B cell (primary cell): Measurements from ENCODE around the gene PKP1.

Experiments
- EZH2 ChIP-seq: IDR thresholded peaks from 2 replicates; pipeline ENCODE4 v1.6.1; 2012; ENCODE audit warnings: borderline replicate concordance, low read depth, mild to moderate bottlenecking, moderate library complexity, low read length; ENCODE audit not compliant: insufficient read depth, poor library complexity, severe bottlenecking
- TF ChIP-seq, protein P1 (sequence below): fragments of 200-600 bp; IDR thresholded peaks from one replicate; pipeline ENCODE4 v1.8.0; 2022; ENCODE audit warnings: antibody characterized with exemption, mild to moderate bottlenecking

DNA sequence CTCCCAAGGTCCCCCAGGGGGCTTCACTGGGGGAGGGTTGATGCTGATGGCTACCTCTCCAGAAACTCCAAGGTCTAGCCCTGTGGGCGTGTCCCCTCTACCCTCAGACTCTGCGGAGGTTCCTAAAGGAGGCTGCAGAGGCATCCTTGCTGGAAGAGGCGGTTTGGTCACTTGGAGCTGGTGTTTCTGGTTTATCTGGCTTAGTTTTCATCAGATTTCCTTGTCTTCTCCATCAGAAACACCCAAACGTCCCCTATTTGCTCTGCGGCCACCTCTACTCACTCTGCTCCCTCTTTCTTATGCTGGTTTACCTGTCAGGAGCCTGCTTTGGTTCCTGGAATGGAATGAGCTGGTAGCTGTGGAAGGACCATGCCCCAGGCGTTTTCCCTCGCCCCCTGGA lies 2.5 kb downstream of the PKP1 start:
- TF ChIP-seq, protein P1, sequence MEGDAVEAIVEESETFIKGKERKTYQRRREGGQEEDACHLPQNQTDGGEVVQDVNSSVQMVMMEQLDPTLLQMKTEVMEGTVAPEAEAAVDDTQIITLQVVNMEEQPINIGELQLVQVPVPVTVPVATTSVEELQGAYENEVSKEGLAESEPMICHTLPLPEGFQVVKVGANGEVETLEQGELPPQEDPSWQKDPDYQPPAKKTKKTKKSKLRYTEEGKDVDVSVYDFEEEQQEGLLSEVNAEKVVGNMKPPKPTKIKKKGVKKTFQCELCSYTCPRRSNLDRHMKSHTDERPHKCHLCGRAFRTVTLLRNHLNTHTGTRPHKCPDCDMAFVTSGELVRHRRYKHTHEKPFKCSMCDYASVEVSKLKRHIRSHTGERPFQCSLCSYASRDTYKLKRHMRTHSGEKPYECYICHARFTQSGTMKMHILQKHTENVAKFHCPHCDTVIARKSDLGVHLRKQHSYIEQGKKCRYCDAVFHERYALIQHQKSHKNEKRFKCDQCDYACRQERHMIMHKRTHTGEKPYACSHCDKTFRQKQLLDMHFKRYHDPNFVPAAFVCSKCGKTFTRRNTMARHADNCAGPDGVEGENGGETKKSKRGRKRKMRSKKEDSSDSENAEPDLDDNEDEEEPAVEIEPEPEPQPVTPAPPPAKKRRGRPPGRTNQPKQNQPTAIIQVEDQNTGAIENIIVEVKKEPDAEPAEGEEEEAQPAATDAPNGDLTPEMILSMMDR = no peak
- no peak for TF ChIP-seq EZH2
